C1 segment of cervical spinal cord (tissue), 14 donors: ENCODE data around the gene WWC1.
"Not testable (repeated sequence)": the region's sequence is repeated elsewhere in the genome, so short reads cannot be mapped to it uniquely, and the experiment has no call there.

Experiments used
- DNase-seq, 14 donors: peaks; one replicate each; lab custom pipeline; 2025; lab: John Stamatoyannopoulos, UW

WWC1 gene

GRCh38 chr5:168307925-168308584 lies 16.6 kb downstream of the WWC1 start:
- DNase-seq = no peak

- DNase-seq = no peak
Measured at GRCh38 chr5:168308976-168309598, 17.6 kb downstream of the WWC1 start.

DNA sequence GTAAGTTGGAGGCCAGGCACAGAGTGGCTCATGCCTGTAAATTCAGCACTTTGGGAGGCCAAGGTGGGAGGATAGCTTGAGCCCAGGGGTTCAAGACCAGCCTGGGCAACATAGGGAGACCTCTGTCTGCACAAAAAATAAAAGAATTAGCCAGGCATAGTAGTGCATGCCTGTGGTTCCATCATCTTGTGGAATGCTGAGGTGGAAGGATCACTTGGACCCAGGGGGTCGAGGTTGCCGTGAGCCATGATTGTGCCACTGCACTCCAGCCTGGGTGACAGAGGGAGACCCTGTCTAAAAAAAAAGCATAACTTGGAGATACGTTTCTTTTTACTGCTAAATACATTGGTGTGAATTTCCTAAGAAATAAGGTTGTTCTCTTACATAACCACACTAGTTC lies 19.1 kb downstream of the WWC1 start:
- not testable (repeated sequence) for DNase-seq

GRCh38 chr5:168311061-168311566 lies 19.7 kb downstream of the WWC1 start:
- no peak for DNase-seq

GRCh38 chr5:168312606-168313295 lies 21.3 kb downstream of the WWC1 start:
- DNase-seq = no peak

- DNase-seq = no peak
Measured at GRCh38 chr5:168313596-168314204, 22.3 kb downstream of the WWC1 start.

GRCh38 chr5:168314735-168315411 lies 23.4 kb downstream of the WWC1 start:
- DNase-seq = no peak

DNA sequence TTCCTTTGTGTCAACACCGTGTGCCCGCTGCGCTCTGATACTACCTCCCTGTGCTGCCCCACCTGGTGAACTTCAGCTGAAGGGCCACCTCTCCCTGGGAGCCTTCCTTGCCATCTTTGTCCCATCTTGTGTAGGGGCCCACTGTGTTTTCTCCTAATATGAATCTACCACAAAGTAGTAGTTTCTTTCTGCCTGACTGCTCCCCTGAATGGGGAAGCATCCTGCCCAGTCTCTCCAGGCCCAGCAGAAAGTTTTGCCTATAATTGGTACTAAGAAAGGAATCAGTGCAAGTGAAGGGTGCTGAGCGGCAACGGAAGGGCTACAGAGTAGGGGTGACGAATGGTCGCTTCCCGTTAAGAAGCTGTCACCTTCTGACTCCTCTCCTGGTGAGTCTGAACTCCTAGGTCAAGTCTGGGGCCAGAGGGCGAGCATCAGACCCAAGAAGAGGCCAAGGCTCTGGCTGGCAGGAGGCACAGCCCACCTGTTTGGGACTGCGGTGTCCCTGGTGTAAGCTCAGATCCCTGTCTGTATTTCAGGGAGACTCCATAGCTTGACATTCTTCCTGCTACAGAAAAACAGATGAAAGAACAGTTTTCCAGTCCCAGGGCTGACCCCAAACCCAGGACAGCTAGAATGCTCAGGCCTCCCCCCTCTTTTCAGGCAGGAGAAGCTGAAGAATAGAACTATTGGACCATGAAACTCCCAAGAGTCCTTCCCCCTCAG lies 24.1 kb downstream of the WWC1 start:
- peak in 1 of 14 donors; percentile 56 for DNase-seq

GRCh38 chr5:168316139-168316578 lies 24.7 kb downstream of the WWC1 start:
- peak in 2 of 14 donors; percentile 38 to 54 for DNase-seq

DNA sequence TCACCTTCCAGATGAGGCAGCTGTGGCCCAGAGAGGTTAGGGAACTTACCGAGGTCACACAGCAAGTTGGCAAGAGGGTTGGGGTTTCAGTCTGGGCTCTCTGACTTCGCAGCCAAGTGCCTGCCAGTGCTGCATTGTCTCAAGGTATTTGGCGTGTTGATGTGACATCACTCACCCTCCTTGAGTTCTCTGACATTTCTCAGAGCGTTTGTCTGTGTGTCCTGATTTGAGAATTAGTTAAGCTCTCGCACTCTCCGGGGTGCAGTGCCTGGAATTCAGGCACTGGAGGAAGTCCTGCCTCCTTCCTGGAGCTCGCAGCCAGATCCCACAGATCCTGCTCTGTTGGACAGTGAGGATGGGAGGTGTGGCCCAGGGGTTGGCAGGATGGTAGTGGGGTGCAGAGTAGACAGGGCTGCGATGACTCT lies 25.7 kb downstream of the WWC1 start:
- peak in 3 of 14 donors; percentile 42 to 74 (median 51) for DNase-seq

GRCh38 chr5:168317521-168318147 lies 26.2 kb downstream of the WWC1 start:
- DNase-seq = no peak

- no peak for DNase-seq
Measured at GRCh38 chr5:168318240-168318639, 26.8 kb downstream of the WWC1 start.

DNA sequence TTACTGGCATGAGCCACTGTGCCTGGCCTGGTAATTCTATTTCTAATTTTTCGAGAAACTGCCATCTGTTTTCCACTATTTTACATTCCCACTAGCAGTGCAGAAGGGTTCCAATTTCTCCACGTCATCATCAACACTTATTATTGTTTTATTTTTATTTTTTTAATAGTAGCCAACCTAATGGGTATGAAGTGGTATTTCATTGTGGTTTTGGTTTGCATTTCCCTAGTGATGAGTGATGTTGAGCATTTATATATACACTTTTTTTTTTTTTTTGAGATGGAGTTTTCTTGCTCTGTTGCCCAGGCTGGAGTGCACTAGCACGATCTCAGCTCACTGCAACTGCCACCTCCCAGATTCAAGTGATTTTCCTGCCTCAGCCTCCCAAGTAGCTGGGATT lies 28.3 kb downstream of the WWC1 start:
- DNase-seq = no peak

DNA sequence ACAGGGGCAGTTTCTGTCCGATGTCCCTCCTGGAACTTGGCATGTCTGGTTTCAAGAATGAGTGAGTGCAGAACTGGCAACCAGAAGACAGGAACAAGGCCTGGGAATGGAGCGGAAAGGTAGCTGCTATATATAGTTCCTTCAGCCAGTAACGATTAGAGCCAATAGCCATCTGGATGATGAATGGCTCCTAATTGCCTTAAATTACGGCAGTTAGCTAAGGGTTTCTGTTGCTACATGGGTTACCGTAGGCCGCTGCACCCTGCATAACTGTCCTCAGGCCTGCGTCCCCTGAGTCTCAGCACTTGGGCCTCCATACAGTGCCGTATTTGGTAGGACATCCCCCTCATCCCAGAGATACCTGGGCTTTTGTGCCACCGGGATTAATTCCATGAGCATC lies 29.4 kb downstream of the WWC1 start:
- no peak for DNase-seq

DNA sequence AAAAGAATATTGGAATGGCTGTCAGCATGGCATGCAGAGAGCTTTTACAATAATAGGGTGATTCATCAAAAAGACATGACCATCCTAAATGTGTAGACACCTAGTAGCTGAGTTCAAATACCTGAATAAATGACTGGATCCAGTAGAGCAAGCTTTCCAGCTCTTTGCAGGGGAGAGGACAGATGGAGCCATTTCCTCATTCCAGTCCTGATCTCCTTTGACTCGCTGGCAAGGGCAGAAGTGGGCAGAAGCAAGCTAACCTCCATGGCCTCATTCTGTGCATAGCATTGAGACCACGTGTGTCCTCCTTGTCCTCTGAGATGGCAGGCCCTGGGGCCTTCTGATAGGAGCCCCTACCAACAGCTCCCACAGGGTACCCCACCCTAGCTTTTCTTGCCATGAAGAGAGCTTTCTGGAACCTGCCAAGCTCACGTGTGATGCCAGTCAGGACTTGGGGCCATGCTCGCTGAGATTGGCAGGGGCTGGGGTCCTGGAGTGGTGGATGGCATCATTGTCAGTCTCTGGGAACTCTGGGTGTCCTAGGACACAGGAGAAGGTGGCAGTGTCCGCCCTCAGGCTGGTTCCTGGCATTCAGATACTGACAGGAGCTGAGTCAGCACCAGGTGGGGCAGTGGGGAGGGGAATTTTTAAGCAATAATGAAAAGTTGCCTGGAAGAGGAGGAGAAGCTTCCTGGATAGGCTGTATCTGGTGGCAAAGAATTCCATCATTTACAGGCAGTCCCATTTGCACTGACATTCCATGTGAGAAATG lies 33.6 kb downstream of the WWC1 start:
- peak in 1 of 14 donors; percentile 55 for DNase-seq

DNA sequence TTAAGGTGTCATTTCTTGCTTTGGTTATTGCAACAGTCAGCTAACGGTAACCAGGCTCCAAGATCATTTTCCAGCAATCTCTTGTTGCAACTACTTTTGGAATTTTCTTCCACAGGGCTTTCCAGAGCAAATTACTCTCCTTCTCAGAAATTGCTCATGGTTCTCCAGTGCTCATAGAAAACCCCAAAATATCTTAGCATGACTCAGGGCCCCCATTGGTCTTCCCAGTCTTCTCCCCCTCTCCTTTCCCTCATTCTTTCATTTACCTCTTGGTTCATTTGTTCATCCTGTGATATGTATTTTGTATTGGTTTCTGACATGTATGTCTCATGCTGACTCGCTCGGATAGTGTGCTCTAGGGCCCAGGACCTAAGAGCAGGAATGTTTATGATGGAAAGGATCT lies 35.6 kb downstream of the WWC1 start:
- DNase-seq = no peak

DNA sequence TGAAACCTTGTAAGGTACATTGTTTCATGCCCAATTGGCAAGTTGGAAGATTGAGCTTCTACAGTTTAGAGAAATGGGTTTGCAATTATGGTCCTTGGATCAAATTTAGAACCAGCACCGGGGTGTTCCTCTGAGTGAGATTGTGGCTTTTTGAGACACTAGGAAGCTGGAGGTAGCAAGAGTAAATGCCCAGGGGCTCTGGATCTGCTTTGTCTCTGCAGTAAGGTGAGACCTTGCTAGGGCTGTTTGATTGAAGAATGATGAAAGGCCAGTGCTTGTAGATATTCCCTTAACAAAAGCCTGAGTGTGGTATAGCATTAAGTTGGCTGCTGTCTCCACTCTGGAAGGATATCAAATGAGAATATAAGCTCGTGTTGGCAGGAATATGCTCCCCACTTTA lies 36.0 kb downstream of the WWC1 start:
- DNase-seq = no peak

DNA sequence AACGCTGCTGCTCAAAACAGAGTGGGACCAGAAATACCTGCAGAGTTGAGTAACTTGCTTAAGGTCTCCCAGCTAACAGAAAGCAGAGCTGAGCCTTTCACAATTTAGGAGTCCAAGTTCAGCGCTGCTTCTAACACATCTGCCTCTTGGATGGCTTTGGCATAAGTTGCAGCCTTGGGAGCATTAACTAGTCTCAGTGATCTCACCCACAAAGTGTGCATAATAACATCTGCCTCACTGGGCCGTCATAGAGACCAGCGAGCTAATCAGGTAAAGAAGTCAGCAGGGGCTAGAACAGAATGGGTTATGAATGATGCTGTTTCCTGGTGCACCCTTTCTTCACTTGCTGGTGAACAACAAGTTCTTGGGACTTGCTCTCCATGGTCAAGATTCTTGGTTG lies 36.5 kb downstream of the WWC1 start:
- no peak for DNase-seq

DNA sequence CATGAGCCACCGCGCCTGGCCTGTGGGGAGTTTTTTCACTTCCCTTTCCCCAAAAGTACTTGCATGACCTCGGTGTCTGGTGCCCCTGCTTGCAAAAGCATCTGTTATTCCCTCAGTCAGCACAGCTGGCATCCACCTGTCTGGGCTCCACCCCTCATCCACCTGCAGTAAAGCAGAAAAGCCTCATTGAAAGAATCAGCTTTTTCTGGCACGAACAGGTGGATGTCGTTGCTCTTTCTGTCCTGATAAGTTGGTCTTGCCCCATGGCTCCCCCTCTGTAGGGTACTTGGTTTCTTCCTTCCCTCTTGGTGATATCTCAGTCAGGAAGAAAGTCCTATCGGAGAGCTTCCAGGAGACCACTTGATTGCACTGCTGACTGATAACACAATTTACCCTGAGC lies 37.4 kb downstream of the WWC1 start:
- no peak for DNase-seq

- DNase-seq = no peak
Measured at GRCh38 chr5:168329302-168329701, 37.9 kb downstream of the WWC1 start.
